Fibroblast of mammary gland (primary cell): ENCODE data around the gene PROS1.

Experiments
- DNase-seq: peaks from one replicate; pipeline ENCODE4 v3.0.0-alpha.2; 2010; ENCODE audit warnings: low read depth
- H3K4me3 ChIP-seq: 2 replicates; pipeline ENCODE4 v1.5.1; 2011; ENCODE audit warnings: low read depth, mild to moderate bottlenecking, low read length, moderate library complexity; ENCODE audit not compliant: control insufficient read depth
- CTCF ChIP-seq: conservative IDR thresholded peaks from 2 replicates; pipeline ENCODE4 v1.5.1; 2011; ENCODE audit warnings: low read depth, low read length, inconsistent platforms; ENCODE audit not compliant: control insufficient read depth, insufficient read depth

Gene PROS1

DNA sequence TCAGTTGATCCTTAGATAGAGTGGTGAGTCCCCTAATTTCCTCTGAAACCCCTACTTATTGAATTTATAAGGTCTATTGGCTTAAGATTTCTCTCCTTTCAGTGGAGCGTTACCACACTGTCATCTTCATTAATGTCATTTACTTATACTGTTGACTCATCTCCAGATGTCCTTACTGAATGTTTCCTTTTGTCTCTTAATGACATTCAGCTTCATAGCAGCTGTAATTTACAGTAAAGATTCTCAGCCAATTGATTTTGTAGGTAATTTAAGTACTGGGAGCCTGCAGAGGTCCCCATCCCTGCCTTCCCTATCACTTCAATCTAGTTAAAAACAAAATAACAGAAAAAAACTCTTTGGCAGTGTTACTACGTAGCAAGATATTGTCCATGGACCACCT, 35.9 kb upstream of the PROS1 start:
- DNase-seq = no peak
- no peak overlapping the region for H3K4me3 ChIP-seq
- no peak for TF ChIP-seq CTCF

DNA sequence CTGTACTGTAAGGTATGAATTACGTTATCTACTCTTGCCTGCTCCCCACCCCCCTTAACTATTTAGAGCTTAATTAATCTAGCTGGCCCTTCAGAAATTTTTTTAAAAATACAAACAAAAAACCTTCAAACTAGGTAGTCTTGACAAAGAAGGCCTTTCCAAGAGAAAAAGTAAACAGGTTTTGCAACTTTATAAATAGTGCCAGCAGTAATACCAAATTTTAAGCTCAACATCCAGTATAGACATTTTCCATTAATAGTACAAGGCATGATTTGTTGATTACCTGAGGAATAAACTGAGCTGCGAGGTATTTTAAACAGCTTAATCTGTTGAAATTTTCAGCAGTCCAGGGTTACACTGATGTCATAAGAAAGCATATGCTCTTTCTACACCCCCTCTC, 34.6 kb upstream of the PROS1 start:
- DNase-seq = no peak
- TF ChIP-seq CTCF = no peak
- no peak overlapping the region for H3K4me3 ChIP-seq

- no peak overlapping the region for H3K4me3 ChIP-seq
- TF ChIP-seq CTCF = peak; percentile 91
- peak; percentile 82 for DNase-seq
These were observed 30.7 kb upstream of the PROS1 start for GRCh38 chr3:94004301-94004910.

- no peak for TF ChIP-seq CTCF
- H3K4me3 ChIP-seq = no peak overlapping the region
- DNase-seq = no peak
These were observed 28.3 kb upstream of the PROS1 start for GRCh38 chr3:94001827-94002495.

DNA sequence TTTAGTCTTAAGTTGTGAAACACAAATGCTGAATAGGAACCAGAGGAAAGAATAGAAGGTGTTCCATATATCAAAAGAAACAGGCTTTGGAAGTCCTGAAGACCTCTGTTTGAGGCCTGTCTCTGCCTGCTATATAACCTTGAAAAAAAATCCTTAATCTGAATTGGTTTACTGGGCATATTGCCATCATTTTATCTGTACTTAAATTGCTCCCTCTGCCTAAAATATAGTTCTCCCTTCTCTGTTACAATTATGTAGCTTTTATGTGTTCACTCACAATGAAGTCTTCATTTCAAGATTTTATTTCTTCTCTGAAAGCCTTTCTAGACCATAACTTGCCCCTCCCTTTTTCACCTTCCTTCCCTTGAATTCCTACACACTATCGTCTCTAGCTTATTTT, 27.5 kb upstream of the PROS1 start:
- no peak for TF ChIP-seq CTCF
- DNase-seq = no peak
- H3K4me3 ChIP-seq = no peak overlapping the region

DNA sequence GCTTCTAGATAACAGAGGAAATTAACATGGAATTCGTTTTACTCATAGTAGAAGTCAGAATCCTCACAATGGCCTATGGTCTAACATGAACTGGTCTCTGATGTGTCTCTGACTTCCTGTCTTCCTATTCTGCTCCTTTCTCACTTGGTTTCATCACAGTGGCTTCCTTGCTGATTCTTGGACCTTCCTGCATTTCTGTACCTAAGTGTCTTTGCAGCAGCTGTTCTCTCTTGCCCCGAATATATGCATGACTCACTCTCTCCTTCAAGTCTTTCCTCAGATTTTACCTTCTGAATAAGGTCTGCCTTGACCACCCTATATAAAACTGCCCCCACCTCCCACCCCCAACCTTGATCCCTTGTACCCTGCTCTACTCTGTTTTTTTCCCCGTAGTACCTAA, 20.4 kb upstream of the PROS1 start:
- peak; percentile 17 for DNase-seq
- TF ChIP-seq CTCF = no peak
- H3K4me3 ChIP-seq = no peak overlapping the region
